IPS-NIHi7 (cell line): ENCODE results near the gene DNAJC1.
"Not testable (repeated sequence)": the region's sequence is repeated elsewhere in the genome, so short reads cannot be mapped to it uniquely, and the experiment has no call there.

ENCODE experiments used
- DNase-seq: peaks from one replicate; pipeline ENCODE4 v3.0.0; 2012; ENCODE audit warnings: mixed read lengths; ENCODE audit errors: extremely low spot score

Gene DNAJC1

DNA sequence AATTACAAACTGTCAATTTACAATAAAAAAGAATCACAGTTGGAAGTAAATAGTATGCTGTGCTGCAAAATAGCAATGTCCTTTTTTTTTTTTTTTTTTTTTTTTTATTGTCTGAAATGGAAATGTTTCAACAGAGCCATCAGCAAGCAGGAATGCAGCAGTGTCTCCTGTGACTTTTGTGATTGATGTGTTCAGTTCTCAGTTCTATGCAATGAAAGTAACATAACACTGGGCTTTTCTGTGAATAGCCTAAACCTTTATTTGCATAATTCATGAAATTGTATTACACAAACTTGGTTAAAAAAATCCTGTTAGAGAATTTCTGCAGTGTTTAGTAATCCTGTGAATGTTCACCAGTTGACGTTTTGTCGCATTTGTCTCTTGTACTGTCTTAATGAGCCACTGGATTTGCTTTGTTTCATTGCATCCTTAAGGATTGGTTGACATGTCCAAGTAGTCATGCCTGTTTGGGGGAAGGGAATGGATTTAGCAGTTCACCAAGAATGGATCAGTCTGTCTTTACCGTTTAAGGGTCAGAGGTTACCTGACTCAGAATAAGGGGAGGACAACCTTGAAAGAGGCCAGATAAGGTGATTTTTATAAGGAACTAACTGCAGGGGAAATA is 276.8 kb downstream of the DNAJC1 start:
- DNase-seq = no peak

DNA sequence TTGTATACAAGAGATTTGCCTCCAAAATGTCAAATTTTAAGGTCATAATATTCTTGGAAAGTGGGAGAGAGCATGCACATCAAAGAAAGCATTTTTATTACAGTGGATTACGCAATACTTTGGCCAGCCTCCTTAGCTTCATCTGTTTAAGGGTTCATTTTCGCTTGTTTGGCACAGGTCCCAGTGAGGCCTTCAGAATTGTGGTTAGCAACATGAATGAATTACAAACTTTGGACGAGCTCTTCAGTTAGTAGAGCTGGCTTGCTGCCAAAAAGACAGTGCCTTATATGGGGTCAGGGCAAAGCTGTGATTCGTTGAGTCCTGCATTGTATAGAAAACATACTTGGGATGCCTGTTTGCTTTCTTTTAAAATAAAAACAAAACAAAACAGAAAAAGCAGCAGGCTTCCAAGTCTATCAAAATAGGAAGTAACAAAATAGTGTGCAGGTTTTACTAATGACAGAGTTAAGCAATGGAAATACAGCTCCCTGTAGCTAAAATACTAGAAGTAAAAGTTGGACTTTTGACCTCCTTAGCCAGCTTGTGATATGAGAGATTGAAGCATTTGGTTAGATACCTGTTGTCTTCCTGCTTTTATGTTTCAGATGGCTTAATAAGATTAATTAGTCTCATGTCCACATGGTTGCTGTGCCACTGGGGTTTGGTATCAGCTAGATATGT is 278.7 kb downstream of the DNAJC1 start:
- no peak for DNase-seq

DNA sequence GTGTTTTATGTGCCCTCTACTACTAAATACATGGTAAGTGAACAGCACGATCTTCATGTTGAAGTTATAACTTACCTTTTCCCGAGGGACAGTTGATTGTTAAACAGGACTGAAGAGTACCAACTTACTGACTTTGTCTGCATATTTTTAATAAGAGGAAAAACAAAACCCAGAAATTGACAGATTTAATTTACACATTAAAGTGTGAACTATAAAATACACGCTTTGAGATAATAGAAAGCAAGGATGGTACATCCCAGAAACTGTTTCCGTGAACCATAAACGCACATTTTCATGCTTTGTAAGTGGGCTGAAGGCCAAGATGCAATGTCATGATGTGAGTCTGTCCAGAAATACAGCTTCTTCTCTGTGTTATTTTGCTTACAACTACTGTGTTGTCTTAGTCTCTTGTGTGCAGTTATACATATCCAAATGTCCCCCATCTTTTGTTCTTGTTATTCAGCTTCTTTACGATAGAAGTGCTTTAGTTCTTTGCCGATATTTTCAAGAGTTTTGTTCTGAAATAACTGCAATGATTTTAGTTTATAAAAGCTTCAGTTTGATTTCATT is 279.4 kb downstream of the DNAJC1 start:
- DNase-seq = no peak

GRCh38 chr10:21722209-21722608 is 281.3 kb downstream of the DNAJC1 start:
- DNase-seq = no peak

- DNase-seq = no peak
These were observed 282.4 kb downstream of the DNAJC1 start for GRCh38 chr10:21721000-21721665.

DNA sequence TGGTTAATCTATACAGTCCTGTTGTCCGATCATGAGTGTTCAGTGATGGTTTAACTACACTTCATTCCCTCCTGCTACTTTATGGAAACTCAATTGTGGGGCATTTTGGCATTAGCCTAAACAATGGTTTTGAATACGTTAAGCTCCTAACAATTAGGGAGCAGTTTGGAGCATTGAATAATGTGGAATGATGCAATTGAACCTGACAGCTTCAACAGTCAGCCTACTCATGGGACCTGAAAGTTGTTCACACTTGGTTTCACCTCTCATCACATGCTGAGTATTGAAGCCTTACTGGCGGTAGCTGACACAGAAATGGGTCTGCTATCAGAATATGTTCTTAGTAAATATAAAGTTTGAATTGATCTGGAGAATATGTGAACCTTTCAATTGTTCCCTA is 283.4 kb downstream of the DNAJC1 start:
- DNase-seq = no peak

DNA sequence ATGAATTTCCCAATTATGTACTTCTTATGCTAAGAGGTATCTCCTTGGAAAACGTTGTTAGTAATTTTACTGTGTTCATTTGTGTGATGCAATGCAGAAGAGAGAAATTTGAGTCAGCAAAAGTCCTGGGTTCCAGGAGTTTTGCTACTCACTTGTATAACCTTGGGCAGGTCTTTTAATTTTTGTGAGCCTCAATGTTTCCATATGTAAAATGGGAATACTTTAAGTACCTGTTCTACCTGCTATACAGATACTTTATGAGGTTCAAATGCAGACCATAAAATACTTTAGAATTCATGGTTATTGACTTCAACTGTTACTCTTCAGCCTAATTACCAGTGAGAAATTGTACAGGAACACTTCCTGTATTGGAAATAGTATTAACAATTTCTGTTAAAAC is 284.0 kb downstream of the DNAJC1 start:
- DNase-seq = no peak

GRCh38 chr10:21717437-21718054 is 286.0 kb downstream of the DNAJC1 start:
- not testable (repeated sequence) for DNase-seq

- DNase-seq = no peak
These were observed 287.9 kb downstream of the DNAJC1 start for GRCh38 chr10:21715531-21716195.

- no peak for DNase-seq
These were observed 290.6 kb downstream of the DNAJC1 start for GRCh38 chr10:21712975-21713374.

DNA sequence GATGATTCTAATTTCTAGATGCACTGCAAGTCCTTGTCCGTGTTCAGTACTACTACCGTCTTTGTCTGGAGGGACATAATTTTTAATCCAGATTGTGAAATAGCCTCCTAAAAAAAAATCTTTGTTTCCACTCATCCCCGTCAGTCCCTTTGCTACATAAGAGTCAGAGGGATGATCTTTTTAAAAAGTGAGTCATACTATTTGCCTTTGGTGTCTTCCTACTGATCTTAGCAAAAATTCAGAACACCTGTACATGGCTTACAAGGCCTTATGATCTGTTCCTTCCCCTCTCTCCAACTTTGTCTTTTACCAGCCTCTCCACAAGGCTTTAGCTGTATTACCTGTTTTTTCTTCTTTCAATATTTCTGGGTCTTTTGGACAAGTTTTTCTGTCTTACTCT is 296.0 kb downstream of the DNAJC1 start:
- DNase-seq = no peak
